ENCODE data around the gene CALR3.
"Not testable (repeated sequence)": the region's sequence is repeated elsewhere in the genome, so short reads cannot be mapped to it uniquely, and the experiment has no call there.

DNA sequence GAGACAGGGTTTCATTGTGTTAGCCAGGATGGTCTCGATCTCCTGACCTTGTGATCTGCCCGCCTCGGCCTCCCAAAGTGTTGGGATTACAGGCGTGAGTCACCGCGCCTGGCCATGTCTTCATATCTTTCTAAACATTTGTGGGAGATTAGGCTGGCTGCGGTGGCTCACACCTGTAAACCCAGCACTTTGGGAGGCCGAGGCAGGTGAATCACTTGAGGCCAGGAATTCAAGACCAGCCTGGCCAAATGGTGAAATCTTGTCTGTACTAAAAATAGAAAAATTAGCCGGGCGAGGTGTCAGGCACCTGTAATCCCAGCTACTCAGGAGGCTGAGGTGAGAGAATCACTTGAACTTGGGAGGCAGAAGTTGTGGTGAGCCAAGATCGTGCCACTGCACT, 10.2 kb upstream of the CALR3 start:
- not testable (repeated sequence) for TF ChIP-seq SP2 (IDR thresholded peaks at IDR 0.05; ENCODE audit: low read length); BCL11A (IDR thresholded peaks at IDR 0.05; ENCODE audit: low read depth in 2 of 2, low read length in 2 of 2); POLR2A (IDR thresholded peaks at IDR 0.05; ENCODE audit: control extremely low read depth in 1 of 2, low read depth in 2 of 2, low read length in 2 of 2); JUN (IDR thresholded peaks at IDR 0.05; ENCODE audit: low read depth, low read length); TEAD4 (IDR thresholded peaks at IDR 0.05; ENCODE audit: low read depth, low read length); RFX5 (IDR thresholded peaks at IDR 0.05; ENCODE audit: borderline replicate concordance, low read depth, low read length); RXRA (IDR thresholded peaks at IDR 0.05; ENCODE audit: insufficient read depth, low read depth, low read length); BRCA1 (IDR thresholded peaks at IDR 0.05; ENCODE audit: low read depth, low read length); CEBPB (IDR thresholded peaks at IDR 0.05; ENCODE audit: low read depth, low read length); SIN3A (conservative IDR thresholded peaks at IDR 0.05 in 1 of 2, IDR thresholded peaks at IDR 0.05 in 1 of 2; ENCODE audit: low read depth in 1 of 2, low read length in 2 of 2); RNF2 (IDR thresholded peaks at IDR 0.05; ENCODE audit: borderline replicate concordance, low read depth, low read length, missing control alignments, poor library complexity, severe bottlenecking); FOSL1 (IDR thresholded peaks at IDR 0.05; ENCODE audit: insufficient read depth, low read depth, low read length)
- TF ChIP-seq, protein P1, sequence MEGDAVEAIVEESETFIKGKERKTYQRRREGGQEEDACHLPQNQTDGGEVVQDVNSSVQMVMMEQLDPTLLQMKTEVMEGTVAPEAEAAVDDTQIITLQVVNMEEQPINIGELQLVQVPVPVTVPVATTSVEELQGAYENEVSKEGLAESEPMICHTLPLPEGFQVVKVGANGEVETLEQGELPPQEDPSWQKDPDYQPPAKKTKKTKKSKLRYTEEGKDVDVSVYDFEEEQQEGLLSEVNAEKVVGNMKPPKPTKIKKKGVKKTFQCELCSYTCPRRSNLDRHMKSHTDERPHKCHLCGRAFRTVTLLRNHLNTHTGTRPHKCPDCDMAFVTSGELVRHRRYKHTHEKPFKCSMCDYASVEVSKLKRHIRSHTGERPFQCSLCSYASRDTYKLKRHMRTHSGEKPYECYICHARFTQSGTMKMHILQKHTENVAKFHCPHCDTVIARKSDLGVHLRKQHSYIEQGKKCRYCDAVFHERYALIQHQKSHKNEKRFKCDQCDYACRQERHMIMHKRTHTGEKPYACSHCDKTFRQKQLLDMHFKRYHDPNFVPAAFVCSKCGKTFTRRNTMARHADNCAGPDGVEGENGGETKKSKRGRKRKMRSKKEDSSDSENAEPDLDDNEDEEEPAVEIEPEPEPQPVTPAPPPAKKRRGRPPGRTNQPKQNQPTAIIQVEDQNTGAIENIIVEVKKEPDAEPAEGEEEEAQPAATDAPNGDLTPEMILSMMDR (IDR thresholded peaks at IDR 0.05; ENCODE audit: control extremely low read depth in 1 of 3, insufficient read depth in 1 of 3, low read depth in 1 of 3, low read length in 3 of 3) = not testable (repeated sequence)

Data from H1 (cell line).